ENCODE measurements around the gene PPP2R1A.

DNA sequence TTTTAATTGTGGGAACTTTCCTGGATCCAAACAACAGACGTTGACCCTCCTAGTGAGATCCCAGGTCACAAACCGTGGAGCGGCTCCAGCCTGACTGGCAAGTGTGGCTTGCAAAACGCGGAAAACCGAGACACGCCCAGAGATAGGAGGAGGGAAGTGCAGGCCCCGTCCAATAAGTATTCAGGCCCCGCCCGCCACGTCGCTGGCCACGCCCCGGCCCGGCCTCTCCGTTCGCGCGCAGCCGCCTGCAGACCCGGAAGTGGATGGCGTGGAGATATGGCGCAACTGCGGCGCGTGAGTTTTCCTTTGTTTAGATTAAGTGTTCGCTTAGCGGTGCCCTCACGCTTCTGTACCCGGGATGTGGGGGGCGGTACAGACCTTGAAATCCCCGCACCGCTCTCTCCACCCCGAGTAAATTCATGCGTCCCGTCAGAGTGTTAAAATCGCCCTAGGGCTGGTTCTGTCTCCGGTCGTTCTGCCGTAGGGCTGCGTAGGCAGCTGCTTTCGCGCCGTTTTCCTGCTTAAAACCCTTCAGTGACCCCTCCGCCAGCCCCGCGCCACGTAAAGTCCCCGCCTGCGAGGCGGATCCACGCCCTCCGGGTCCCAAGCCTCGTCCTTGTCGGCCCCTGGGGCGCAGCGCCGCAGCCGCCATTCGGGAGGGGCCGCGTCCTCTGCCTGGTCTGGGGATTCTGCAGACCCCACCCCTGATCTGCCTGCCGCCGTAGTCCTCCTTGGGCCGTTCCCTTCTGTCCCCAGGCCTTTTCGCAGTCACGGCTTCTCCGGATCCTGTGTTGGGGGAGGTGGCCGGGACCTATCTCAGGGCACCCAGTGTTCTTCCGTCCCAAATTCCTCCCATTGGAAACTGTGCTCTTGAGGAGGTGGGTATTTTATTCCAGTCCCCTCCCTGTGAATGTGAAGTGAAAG, 79.7 kb downstream of the PPP2R1A start, which contains the start of gene ZNF766:
- TF ChIP-seq YY1 (IDR thresholded peaks at IDR 0.05; ENCODE audit: insufficient read depth, insufficient read length) (peak; percentile 25), ZNF274 (IDR thresholded peaks at IDR 0.05; ENCODE audit: low read depth, low read length) (no peak)
